ENCODE results near the gene PMPCA.

DNA sequence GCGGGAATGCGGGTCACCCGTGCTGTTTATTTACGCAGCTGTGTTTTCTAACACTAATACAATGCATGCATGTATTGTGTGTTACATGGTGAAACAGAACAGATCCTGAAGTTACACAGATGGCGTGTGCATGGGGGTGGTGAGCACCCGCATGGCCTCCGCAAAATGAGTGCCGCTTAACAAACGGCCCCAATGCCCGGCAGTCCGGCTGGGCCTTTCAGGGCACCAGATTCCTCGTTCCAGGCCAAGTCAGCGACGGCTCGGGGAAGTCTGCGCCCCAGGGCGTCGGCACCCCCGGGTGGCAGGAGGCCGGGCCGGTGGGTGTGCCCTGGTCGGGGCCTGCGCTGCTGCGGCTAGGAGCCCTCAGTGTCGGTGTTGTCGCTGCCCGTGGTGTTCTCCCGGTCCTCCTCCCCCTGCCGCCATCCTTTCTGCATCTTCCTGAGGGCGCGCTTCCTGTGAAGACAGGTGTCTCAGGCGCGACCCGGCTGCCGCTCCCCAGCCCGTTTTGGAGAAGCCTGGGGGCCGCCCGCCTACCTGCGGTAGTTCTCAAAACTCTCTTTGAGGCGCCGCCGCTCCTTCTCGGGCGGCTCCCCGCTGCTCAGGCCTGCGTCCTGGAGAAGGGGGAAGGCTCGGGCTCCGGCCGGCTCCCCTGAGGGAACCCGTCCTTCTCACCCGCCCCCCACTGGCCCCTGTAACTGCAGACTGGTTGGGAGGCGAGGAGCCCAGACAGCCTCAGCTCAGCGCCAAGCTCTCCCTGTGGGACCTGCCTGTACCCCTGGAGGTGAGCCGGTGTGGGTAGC is 46.3 kb upstream of the PMPCA start:
- TF ChIP-seq, protein P1, sequence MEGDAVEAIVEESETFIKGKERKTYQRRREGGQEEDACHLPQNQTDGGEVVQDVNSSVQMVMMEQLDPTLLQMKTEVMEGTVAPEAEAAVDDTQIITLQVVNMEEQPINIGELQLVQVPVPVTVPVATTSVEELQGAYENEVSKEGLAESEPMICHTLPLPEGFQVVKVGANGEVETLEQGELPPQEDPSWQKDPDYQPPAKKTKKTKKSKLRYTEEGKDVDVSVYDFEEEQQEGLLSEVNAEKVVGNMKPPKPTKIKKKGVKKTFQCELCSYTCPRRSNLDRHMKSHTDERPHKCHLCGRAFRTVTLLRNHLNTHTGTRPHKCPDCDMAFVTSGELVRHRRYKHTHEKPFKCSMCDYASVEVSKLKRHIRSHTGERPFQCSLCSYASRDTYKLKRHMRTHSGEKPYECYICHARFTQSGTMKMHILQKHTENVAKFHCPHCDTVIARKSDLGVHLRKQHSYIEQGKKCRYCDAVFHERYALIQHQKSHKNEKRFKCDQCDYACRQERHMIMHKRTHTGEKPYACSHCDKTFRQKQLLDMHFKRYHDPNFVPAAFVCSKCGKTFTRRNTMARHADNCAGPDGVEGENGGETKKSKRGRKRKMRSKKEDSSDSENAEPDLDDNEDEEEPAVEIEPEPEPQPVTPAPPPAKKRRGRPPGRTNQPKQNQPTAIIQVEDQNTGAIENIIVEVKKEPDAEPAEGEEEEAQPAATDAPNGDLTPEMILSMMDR (optimal IDR thresholded peaks at IDR 0.05 in 1 of 3, IDR thresholded peaks at IDR 0.05 in 1 of 3, conservative IDR thresholded peaks at IDR 0.05 in 1 of 3; ENCODE audit: extremely low read depth in 1 of 3, insufficient read depth in 2 of 3, low read length in 3 of 3) = no peak
- no peak for TF ChIP-seq EZH2 (IDR thresholded peaks at IDR 0.05; ENCODE audit: low read length)

All from keratinocyte (primary cell).